Measurements from ENCODE around the gene UBAP2. TPM values are rescaled to one million over a fixed set of nuclear protein-coding genes. Genes with fewer than 3 reads are reported as not detected.

Gene UBAP2
- total RNA-seq, 1 donor from 2014 or later: 73.3 TPM

DNA sequence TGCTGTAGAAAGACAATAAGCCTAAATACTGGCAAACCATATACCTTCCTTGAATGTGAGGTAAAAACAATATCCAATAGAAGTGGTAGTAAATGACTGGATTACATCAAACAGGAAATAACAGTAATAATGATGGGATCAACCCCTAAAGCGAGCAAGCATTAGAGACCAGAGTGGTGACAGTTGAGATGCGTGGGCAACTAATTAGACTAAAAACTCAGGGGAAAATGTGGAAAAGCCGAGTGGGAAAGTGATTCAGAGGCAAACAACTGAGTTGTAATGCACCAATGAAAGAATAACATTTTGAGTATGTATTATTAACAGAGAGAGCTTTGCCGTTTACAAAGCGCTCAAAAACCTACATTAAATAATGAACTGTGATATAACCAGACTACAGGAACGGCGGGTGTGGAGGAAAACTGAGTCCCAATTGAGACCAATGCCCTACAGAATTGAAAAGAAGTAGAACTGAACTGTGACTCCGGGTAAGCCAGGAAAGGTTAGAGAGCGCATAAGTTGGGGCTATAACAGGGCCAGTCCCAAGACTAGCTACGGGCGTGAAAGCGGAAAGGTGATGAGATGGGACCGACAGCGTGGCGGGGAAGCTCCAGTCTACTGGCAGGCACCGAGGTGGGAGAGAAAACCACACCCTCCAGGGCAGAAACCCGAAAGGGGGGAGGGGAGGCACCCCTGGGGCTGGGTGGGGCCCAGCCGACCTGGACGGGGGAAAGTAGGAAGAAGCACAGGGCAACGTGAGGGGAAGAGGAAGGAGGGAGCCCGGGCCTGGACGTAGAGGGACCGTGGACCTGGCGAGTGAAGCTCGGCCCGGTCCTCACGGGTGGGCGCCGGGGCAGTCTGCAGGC lies 592 bp downstream of the UBAP2 start:
- Histone ChIP-seq H3K4me1 (ENCODE audit: insufficient read depth, low read length) (peaks cover 12% of the 10 kb centered on the region), H3K27ac (ENCODE audit: low read depth, low read length) (peak overlapping the region; percentile 99), H2AFZ (ENCODE audit: low read depth, low read length) (peak overlapping the region; percentile 43), H3K4me2 (ENCODE audit: low read length) (peak overlapping the region; percentile 88), H3K9ac (ENCODE audit: low read length) (peak overlapping the region; percentile 94), H3K4me3 (ENCODE audit: insufficient read depth, low read depth, low read length) (peak overlapping the region; percentile 88), H3K9me3 (ENCODE audit: insufficient read depth, low read depth, low read length) (no peaks in the 10 kb centered on the region), H3K79me2 (ENCODE audit: insufficient read depth, low read length) (peaks cover 56% of the 10 kb centered on the region), H4K20me1 (ENCODE audit: insufficient read depth, low read length) (peaks cover 38% of the 10 kb centered on the region), H3K27me3 (ENCODE audit: insufficient read depth, low read length) (no peaks in the 10 kb centered on the region), H3K36me3 (ENCODE audit: insufficient read depth, low read length) (no peaks in the 10 kb centered on the region)
- Mint-ChIP-seq H3K27me3 (ENCODE audit: low read depth, unreplicated experiment) (no peaks in the 10 kb centered on the region), H3K36me3 (ENCODE audit: low read depth, unreplicated experiment) (no peaks in the 10 kb centered on the region), H3K9me3 (ENCODE audit: unreplicated experiment) (no peaks in the 10 kb centered on the region), H3K4me3 (ENCODE audit: unreplicated experiment) (peak overlapping the region; percentile 98), H3K27ac (ENCODE audit: unreplicated experiment) (peak overlapping the region; percentile 100), H3K4me1 (ENCODE audit: low read depth, unreplicated experiment) (peaks cover 15% of the 10 kb centered on the region)
- FAIRE-seq (no peak), DNase-seq (ENCODE audit: low read depth) (no peak)
- TF ChIP-seq EZH2 (IDR thresholded peaks at IDR 0.05; ENCODE audit: insufficient read depth, low read length): no peak
- TF ChIP-seq, protein P1, sequence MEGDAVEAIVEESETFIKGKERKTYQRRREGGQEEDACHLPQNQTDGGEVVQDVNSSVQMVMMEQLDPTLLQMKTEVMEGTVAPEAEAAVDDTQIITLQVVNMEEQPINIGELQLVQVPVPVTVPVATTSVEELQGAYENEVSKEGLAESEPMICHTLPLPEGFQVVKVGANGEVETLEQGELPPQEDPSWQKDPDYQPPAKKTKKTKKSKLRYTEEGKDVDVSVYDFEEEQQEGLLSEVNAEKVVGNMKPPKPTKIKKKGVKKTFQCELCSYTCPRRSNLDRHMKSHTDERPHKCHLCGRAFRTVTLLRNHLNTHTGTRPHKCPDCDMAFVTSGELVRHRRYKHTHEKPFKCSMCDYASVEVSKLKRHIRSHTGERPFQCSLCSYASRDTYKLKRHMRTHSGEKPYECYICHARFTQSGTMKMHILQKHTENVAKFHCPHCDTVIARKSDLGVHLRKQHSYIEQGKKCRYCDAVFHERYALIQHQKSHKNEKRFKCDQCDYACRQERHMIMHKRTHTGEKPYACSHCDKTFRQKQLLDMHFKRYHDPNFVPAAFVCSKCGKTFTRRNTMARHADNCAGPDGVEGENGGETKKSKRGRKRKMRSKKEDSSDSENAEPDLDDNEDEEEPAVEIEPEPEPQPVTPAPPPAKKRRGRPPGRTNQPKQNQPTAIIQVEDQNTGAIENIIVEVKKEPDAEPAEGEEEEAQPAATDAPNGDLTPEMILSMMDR (IDR thresholded peaks at IDR 0.05; ENCODE audit: insufficient read depth, low read depth, low read length): no peak

DNA sequence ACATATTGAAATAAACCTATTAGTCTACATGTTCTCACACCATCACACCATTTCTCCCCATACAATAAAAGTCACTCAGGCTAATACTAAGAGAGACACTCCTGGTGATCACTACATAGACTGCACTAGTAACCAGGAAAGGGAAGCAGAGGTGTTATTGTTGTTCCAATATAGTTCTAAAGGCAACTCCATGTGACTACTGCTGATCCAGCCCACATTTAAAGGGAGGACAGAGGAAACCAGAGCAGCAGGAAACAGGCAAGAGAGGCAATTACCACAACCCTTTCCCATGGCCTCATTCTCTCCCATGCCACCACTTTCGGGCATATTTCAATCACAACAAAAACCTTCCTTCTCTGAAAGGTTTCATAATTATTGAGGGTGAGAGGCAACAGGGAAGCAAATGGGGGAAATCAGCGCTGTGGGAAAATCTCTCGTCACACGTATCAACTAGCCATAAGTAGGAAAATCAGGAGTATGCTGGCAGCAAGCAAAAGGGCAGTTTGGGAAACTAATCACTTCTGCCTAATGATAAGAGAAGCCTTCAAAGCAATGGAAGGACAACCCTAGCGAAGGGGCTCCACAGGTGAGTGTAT lies 1.8 kb downstream of the UBAP2 start:
- H3K36me3 Mint-ChIP-seq (ENCODE audit: low read depth, unreplicated experiment): no peaks in the 10 kb centered on the region
- Histone ChIP-seq H3K4me3 (ENCODE audit: insufficient read depth, low read depth, low read length) (peak overlapping the region; percentile 88), H3K36me3 (ENCODE audit: insufficient read depth, low read length) (no peaks in the 10 kb centered on the region), H4K20me1 (ENCODE audit: insufficient read depth, low read length) (peaks cover 50% of the 10 kb centered on the region), H3K27me3 (ENCODE audit: insufficient read depth, low read length) (no peaks in the 10 kb centered on the region), H3K79me2 (ENCODE audit: insufficient read depth, low read length) (peaks cover 68% of the 10 kb centered on the region), H2AFZ (ENCODE audit: low read depth, low read length) (no peak overlapping the region), H3K4me1 (ENCODE audit: insufficient read depth, low read length) (peaks cover 12% of the 10 kb centered on the region), H3K27ac (ENCODE audit: low read depth, low read length) (no peak overlapping the region), H3K9me3 (ENCODE audit: insufficient read depth, low read depth, low read length) (no peaks in the 10 kb centered on the region), H3K4me2 (ENCODE audit: low read length) (peak overlapping the region; percentile 88), H3K9ac (ENCODE audit: low read length) (peak overlapping the region; percentile 94)
- no peak for DNase-seq (ENCODE audit: low read depth)
- H3K27me3 Mint-ChIP-seq (ENCODE audit: low read depth, unreplicated experiment): no peaks in the 10 kb centered on the region
- peak overlapping the region; percentile 100 for H3K27ac Mint-ChIP-seq (ENCODE audit: unreplicated experiment)
- no peak for TF ChIP-seq EZH2 (IDR thresholded peaks at IDR 0.05; ENCODE audit: insufficient read depth, low read length)
- TF ChIP-seq, protein P1 (IDR thresholded peaks at IDR 0.05; ENCODE audit: insufficient read depth, low read depth, low read length): no peak
- peak overlapping the region; percentile 98 for H3K4me3 Mint-ChIP-seq (ENCODE audit: unreplicated experiment)
- H3K4me1 Mint-ChIP-seq (ENCODE audit: low read depth, unreplicated experiment): peaks cover 15% of the 10 kb centered on the region
- H3K9me3 Mint-ChIP-seq (ENCODE audit: unreplicated experiment): no peaks in the 10 kb centered on the region
- no peak for FAIRE-seq

All from astrocyte (in vitro differentiated cells and primary cell).